Measurements from ENCODE around the gene CFC1B.
"Not testable (repeated sequence)": the region's sequence is repeated elsewhere in the genome, so short reads cannot be mapped to it uniquely, and the experiment has no call there.

GRCh38 chr2:130549475-130549874, 28.5 kb downstream of the CFC1B start:
- TF ChIP-seq CTCF (conservative IDR thresholded peaks at IDR 0.05 in 1 of 2, IDR thresholded peaks at IDR 0.05 in 1 of 2; ENCODE audit: low read depth in 1 of 2, low read length in 2 of 2); EZH2 (IDR thresholded peaks at IDR 0.05; ENCODE audit: low read length, missing control alignments): not testable (repeated sequence)

Measured in fibroblast of lung (primary cell).